ENCODE data around the gene EPG5. TPM values are rescaled to one million over a fixed set of nuclear protein-coding genes. Genes with fewer than 3 reads are reported as not detected.

The EPG5 gene
- total and polyA plus RNA-seq, 10 of the 15 experiments (the other 5 are each of a cell fraction or from before 2014, with no cell fraction given), result 1.9 to 27.7 (median 9.0) TPM

GRCh38 chr18:45976566-45976965 lies 9.4 kb upstream of the EPG5 start:
- BruUV-seq (replicated peaks), result no TSS peak
- Histone ChIP-seq H3K4me3 (no peak overlapping the region), H3K4me1 (ENCODE audit: control insufficient read depth, insufficient read depth, low read length) (no peaks in the 10 kb centered on the region), H3K27me3 (replicated peaks in 1 of 2; ENCODE audit: control insufficient read depth in 2 of 2, insufficient read depth in 2 of 2, low read length in 1 of 2) (no peaks in the 10 kb centered on the region), H4K20me1 (ENCODE audit: control insufficient read depth, insufficient read depth) (no peaks in the 10 kb centered on the region), H3K4me2 (ENCODE audit: control insufficient read depth, insufficient read depth) (no peak overlapping the region), H3K9ac (ENCODE audit: control insufficient read depth, insufficient read depth, low read length) (no peak overlapping the region), H2AFZ (ENCODE audit: control insufficient read depth, low read depth, low read length) (no peak overlapping the region), H3K27ac (ENCODE audit: control insufficient read depth, insufficient read depth) (no peak overlapping the region), H3K36me3 (ENCODE audit: control insufficient read depth in 2 of 2, insufficient read depth in 2 of 2, low read length in 1 of 2) (no peaks in the 10 kb centered on the region), H3K79me2 (ENCODE audit: control insufficient read depth, insufficient read depth, low read length) (no peaks in the 10 kb centered on the region), H3K9me3 (replicated peaks; ENCODE audit: control insufficient read depth, insufficient read depth, low read length) (no peaks in the 10 kb centered on the region)
- intact Hi-C loops (cut with micrococcal nuclease; ENCODE audit: unreplicated experiment), result loop anchor here (5.0 kb wide), 1 partner anchor 96 kb away; the partner anchor contains the start of gene PSTPIP2
- TF ChIP-seq ZNF687 (IDR thresholded peaks at IDR 0.05), result no peak
- TF ChIP-seq E4F1 (IDR thresholded peaks at IDR 0.05; ENCODE audit: borderline replicate concordance, partially characterized antibody), result no peak
- no peak for TF ChIP-seq KAT2A (conservative IDR thresholded peaks at IDR 0.05; ENCODE audit: control insufficient read depth, low read depth, low read length)
- no peak for TF ChIP-seq FOS (IDR thresholded peaks at IDR 0.05; ENCODE audit: borderline replicate concordance, extremely low read depth, insufficient read length)
- no peak for TF ChIP-seq ELK1 (IDR thresholded peaks at IDR 0.05; ENCODE audit: low read depth, low read length)
- no peak for TF ChIP-seq IRF5 (IDR thresholded peaks at IDR 0.05; ENCODE audit: borderline replicate concordance)
- no peak for TF ChIP-seq MTA3 (IDR thresholded peaks at IDR 0.05; ENCODE audit: borderline replicate concordance, low read length)
- no peak for TF ChIP-seq CBFB (IDR thresholded peaks at IDR 0.05; ENCODE audit: low read depth)
- no peak for TF ChIP-seq ESRRA (IDR thresholded peaks at IDR 0.05; ENCODE audit: low read length)
- TF ChIP-seq RAD51 (IDR thresholded peaks at IDR 0.05), result no peak
- no peak for TF ChIP-seq IRF3 (IDR thresholded peaks at IDR 0.05)
- no peak for TF ChIP-seq CREB1 (IDR thresholded peaks at IDR 0.05; ENCODE audit: low read depth)
- no peak for TF ChIP-seq PAX8 (IDR thresholded peaks at IDR 0.05)
- TF ChIP-seq IKZF1 (conservative IDR thresholded peaks at IDR 0.05), result no peak
- TF ChIP-seq ZSCAN29 (IDR thresholded peaks at IDR 0.05), result no peak
- RAD21 ChIA-PET (ENCODE audit: unreplicated experiment), result interaction anchor here (0.7 to 2.4 kb wide), 4 partner anchors 42 to 312 kb away, joined by 3 to 10 read pairs (median 3); no protein-coding TSS in a partner anchor
- no peak for DNase-seq (ENCODE audit: low read depth, low spot score)
- CTCF ChIA-PET, result interaction anchor here (0.6 to 6.9 kb wide), 6 partner anchors 39 to 642 kb away, joined by 3 to 30 read pairs (median 4); no protein-coding TSS in a partner anchor
- no peak for FAIRE-seq
- in situ Hi-C loops (cut with MboI), result loop anchor here (10.0 kb wide), 1 partner anchor 282 kb away; no protein-coding TSS in a partner anchor
- SMC1A ChIA-PET (ENCODE audit: uncharacterized antibody, unreplicated experiment), result interaction anchor here (0.6 to 2.4 kb wide), 5 partner anchors 69 to 313 kb away, joined by 3 to 8 read pairs (median 3); no protein-coding TSS in a partner anchor
- 0% methylated on average over 1 of the region's 1 CpG for WGBS (ENCODE audit: insufficient coverage, insufficient replicate concordance, low lambda C conversion rate, missing lambda C conversion rate)
- POLR2A ChIA-PET, result interaction anchor here (0.8 kb wide), 1 partner anchor 14 kb away, joined by 3 read pairs; no protein-coding TSS in a partner anchor
- no peak for ATAC-seq
